Neural cell (in vitro differentiated cells): ENCODE measurements around the gene CDCA3. TPM values are rescaled to one million over a fixed set of nuclear protein-coding genes. Genes with fewer than 3 reads are reported as not detected.

Source experiments
- H2AFZ ChIP-seq: fragments of 200-600, 300-800 bp; sonication (generic), shearing (Covaris generic); 2 replicates; pipeline ENCODE4 v1.6.0; 2014; ENCODE audit warnings: low read depth, mild to moderate bottlenecking, antibody characterized with exemption, low read length, moderate library complexity
- H3F3A ChIP-seq: fragments of 200-600 bp; shearing (Covaris generic); 2 replicates; pipeline ENCODE4 v1.6.1; 2016; ENCODE audit warnings: mild to moderate bottlenecking, moderate library complexity, mixed read lengths, antibody characterized with exemption, low read length; ENCODE audit not compliant: insufficient read depth, poor library complexity, severe bottlenecking
- H3K27ac ChIP-seq: fragments of 200-600, 300-800 bp; sonication (generic), shearing (Covaris generic); 2 replicates; pipeline ENCODE4 v1.5.1; 2014; ENCODE audit warnings: mild to moderate bottlenecking, low read length, moderate library complexity
- H3K27me3 ChIP-seq: fragments of 300-800, 200-600 bp; sonication (generic), shearing (Covaris generic); 2 replicates; pipeline ENCODE4 v1.6.0; 2014; ENCODE audit warnings: mild to moderate bottlenecking, low read depth, low read length, moderate library complexity; ENCODE audit not compliant: insufficient read depth
- H3K36me3 ChIP-seq: fragments of 300-800, 200-600 bp; sonication (generic), shearing (Covaris generic); 2 replicates; pipeline ENCODE4 v1.5.1; 2014; ENCODE audit warnings: mild to moderate bottlenecking, antibody characterized with exemption, low read length, moderate library complexity; ENCODE audit not compliant: insufficient read depth
- H3K4me2 ChIP-seq: fragments of 300-800, 200-600 bp; sonication (generic), shearing (Covaris generic); 2 replicates; pipeline ENCODE4 v1.6.0; 2014; ENCODE audit warnings: mild to moderate bottlenecking, low read length
- H3K4me3 ChIP-seq: fragments of 300-800, 200-600 bp; sonication (generic), shearing (Covaris generic); 2 replicates; pipeline ENCODE4 v1.5.1; 2014; ENCODE audit warnings: mild to moderate bottlenecking, low read length, moderate library complexity
- H3K79me2 ChIP-seq: fragments of 200-600 bp; shearing (Covaris generic); replicated peaks from 2 replicates; pipeline ENCODE4 v1.6.0; 2014; ENCODE audit warnings: mild to moderate bottlenecking, low read length, moderate library complexity; ENCODE audit not compliant: insufficient read depth
- H3K9ac ChIP-seq: fragments of 300-800, 200-600 bp; sonication (generic), shearing (Covaris generic); 2 replicates; pipeline ENCODE4 v1.6.1; 2016; ENCODE audit warnings: mild to moderate bottlenecking, low read length, mixed read lengths
- H3K9me2 ChIP-seq: fragments of 200-600 bp; shearing (Covaris generic); 2 replicates; pipeline ENCODE4 v1.6.1; 2016; ENCODE audit warnings: mild to moderate bottlenecking, low read length, mixed read lengths; ENCODE audit not compliant: insufficient read depth
- H3K9me3 ChIP-seq: fragments of 200-600, 300-800 bp; sonication (generic), shearing (Covaris generic); 2 replicates; pipeline ENCODE4 v1.6.1; 2016; ENCODE audit warnings: mild to moderate bottlenecking, mixed run types, low read length, moderate library complexity, mixed read lengths
- H4K20me1 ChIP-seq: fragments of 200-600 bp; shearing (Covaris generic); 2 replicates; pipeline ENCODE4 v1.6.1; 2016; ENCODE audit warnings: mild to moderate bottlenecking, mixed run types; ENCODE audit not compliant: insufficient read depth
- EP300 ChIP-seq: fragments of 450-650 bp; conservative IDR thresholded peaks from 2 replicates; pipeline ENCODE4 v1.6.1; 2014; ENCODE audit warnings: antibody characterized with exemption, mild to moderate bottlenecking, moderate library complexity; ENCODE audit not compliant: poor library complexity, severe bottlenecking
- EZH2 ChIP-seq: fragments of 200-600, 300-800 bp; shearing (Covaris generic), sonication (generic); IDR thresholded peaks from 2 replicates; pipeline ENCODE4 v1.6.1; 2014; ENCODE audit warnings: antibody characterized with exemption, low read length, borderline replicate concordance, mild to moderate bottlenecking; ENCODE audit not compliant: insufficient read depth, poor library complexity, severe bottlenecking
- MXI1 ChIP-seq: fragments of 450-650 bp; conservative IDR thresholded peaks from 2 replicates; pipeline ENCODE4 v1.6.1; 2014; ENCODE audit warnings: antibody characterized with exemption, mild to moderate bottlenecking; ENCODE audit not compliant: poor library complexity, severe bottlenecking
- POLR2AphosphoS5 ChIP-seq: IDR thresholded peaks from 2 replicates; pipeline ENCODE4 v1.6.1; 2012
- RAD21 ChIP-seq: fragments of 450-650 bp; conservative IDR thresholded peaks from 2 replicates; pipeline ENCODE4 v1.6.1; 2014; ENCODE audit warnings: antibody characterized with exemption, mild to moderate bottlenecking, moderate library complexity
- SMC3 ChIP-seq: fragments of 450-650 bp; conservative IDR thresholded peaks from 2 replicates; pipeline ENCODE4 v1.6.1; 2014; ENCODE audit warnings: antibody characterized with exemption, mild to moderate bottlenecking, moderate library complexity; ENCODE audit not compliant: poor library complexity
- TAF1 ChIP-seq: IDR thresholded peaks from 2 replicates; pipeline ENCODE4 v1.6.1; 2012; ENCODE audit warnings: low read depth
- polyA plus RNA-seq: library from polyadenylated mRNA; depleted of rRNA; stranded (reverse); fragments of >200 nt; gene quantifications from 2 replicates; pipeline ENCODE4 v1.2.3, GENCODE V29; 2014
- TF ChIP-seq, protein P1 (sequence below): IDR thresholded peaks from 2 replicates; pipeline ENCODE4 v1.6.1; 2012; ENCODE audit warnings: borderline replicate concordance
- TF ChIP-seq, protein P2 (sequence below): fragments of 450-650 bp; IDR thresholded peaks from 2 replicates; pipeline ENCODE4 v1.5.1; 2014; ENCODE audit warnings: antibody characterized with exemption, mild to moderate bottlenecking, moderate library complexity; ENCODE audit not compliant: poor library complexity, severe bottlenecking

CDCA3 gene
- polyA plus RNA-seq, 1 donor from 2014 or later: 7.3 TPM

DNA sequence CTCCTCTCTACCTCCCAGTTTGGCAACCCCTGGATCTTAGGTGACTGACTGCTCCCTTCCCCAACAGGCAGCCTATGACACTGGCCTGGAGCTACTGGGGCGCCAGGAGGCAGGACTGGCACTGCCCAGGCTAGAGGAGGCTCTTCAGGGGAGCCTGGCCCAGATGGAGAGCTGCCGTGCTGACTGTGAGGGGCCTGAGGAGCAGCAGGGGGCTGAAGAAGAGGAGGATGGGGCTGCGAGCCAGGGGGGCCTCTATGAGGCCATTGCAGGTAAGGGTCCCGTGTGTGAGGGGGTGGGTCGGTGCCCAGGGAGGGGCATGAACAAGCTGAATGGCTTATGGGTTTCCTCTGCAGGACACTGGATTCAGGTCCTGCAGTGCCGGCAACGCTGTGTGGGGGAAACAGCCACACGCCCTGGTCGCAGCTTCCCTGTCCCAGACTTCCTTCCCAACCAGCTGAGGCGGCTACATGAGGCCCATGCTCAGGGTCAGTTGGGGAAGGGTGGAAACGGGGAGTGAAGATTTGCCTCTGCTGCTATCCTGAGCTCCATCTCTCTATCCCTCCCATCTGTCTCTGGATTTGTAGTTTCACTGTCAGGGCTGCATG is 20.7 kb downstream of the CDCA3 start:
- H3K27ac ChIP-seq: no peak overlapping the region
- no peaks in the 10 kb centered on the region for H3K36me3 ChIP-seq
- no peaks in the 10 kb centered on the region for H3K9me2 ChIP-seq
- no peaks in the 10 kb centered on the region for H3K9me3 ChIP-seq
- H3K4me2 ChIP-seq: no peak overlapping the region
- H3F3A ChIP-seq: peaks cover 5% of the 10 kb centered on the region
- H3K4me3 ChIP-seq: peak overlapping the region; percentile 99
- no peak overlapping the region for H2AFZ ChIP-seq
- H3K79me2 ChIP-seq: peaks cover 17% of the 10 kb centered on the region
- no peak for TF ChIP-seq RAD21
- no peak for TF ChIP-seq MXI1
- TF ChIP-seq TAF1: no peak
- TF ChIP-seq, protein P1, sequence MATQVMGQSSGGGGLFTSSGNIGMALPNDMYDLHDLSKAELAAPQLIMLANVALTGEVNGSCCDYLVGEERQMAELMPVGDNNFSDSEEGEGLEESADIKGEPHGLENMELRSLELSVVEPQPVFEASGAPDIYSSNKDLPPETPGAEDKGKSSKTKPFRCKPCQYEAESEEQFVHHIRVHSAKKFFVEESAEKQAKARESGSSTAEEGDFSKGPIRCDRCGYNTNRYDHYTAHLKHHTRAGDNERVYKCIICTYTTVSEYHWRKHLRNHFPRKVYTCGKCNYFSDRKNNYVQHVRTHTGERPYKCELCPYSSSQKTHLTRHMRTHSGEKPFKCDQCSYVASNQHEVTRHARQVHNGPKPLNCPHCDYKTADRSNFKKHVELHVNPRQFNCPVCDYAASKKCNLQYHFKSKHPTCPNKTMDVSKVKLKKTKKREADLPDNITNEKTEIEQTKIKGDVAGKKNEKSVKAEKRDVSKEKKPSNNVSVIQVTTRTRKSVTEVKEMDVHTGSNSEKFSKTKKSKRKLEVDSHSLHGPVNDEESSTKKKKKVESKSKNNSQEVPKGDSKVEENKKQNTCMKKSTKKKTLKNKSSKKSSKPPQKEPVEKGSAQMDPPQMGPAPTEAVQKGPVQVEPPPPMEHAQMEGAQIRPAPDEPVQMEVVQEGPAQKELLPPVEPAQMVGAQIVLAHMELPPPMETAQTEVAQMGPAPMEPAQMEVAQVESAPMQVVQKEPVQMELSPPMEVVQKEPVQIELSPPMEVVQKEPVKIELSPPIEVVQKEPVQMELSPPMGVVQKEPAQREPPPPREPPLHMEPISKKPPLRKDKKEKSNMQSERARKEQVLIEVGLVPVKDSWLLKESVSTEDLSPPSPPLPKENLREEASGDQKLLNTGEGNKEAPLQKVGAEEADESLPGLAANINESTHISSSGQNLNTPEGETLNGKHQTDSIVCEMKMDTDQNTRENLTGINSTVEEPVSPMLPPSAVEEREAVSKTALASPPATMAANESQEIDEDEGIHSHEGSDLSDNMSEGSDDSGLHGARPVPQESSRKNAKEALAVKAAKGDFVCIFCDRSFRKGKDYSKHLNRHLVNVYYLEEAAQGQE: no peak
- no peak for TF ChIP-seq POLR2AphosphoS5
- no peak for TF ChIP-seq EP300
- TF ChIP-seq EZH2: no peak
- TF ChIP-seq SMC3: no peak
- TF ChIP-seq, protein P2, sequence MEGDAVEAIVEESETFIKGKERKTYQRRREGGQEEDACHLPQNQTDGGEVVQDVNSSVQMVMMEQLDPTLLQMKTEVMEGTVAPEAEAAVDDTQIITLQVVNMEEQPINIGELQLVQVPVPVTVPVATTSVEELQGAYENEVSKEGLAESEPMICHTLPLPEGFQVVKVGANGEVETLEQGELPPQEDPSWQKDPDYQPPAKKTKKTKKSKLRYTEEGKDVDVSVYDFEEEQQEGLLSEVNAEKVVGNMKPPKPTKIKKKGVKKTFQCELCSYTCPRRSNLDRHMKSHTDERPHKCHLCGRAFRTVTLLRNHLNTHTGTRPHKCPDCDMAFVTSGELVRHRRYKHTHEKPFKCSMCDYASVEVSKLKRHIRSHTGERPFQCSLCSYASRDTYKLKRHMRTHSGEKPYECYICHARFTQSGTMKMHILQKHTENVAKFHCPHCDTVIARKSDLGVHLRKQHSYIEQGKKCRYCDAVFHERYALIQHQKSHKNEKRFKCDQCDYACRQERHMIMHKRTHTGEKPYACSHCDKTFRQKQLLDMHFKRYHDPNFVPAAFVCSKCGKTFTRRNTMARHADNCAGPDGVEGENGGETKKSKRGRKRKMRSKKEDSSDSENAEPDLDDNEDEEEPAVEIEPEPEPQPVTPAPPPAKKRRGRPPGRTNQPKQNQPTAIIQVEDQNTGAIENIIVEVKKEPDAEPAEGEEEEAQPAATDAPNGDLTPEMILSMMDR: no peak
- no peaks in the 10 kb centered on the region for H3K27me3 ChIP-seq
- peak overlapping the region; percentile 95 for H3K9ac ChIP-seq
- H4K20me1 ChIP-seq: no peaks in the 10 kb centered on the region

DNA sequence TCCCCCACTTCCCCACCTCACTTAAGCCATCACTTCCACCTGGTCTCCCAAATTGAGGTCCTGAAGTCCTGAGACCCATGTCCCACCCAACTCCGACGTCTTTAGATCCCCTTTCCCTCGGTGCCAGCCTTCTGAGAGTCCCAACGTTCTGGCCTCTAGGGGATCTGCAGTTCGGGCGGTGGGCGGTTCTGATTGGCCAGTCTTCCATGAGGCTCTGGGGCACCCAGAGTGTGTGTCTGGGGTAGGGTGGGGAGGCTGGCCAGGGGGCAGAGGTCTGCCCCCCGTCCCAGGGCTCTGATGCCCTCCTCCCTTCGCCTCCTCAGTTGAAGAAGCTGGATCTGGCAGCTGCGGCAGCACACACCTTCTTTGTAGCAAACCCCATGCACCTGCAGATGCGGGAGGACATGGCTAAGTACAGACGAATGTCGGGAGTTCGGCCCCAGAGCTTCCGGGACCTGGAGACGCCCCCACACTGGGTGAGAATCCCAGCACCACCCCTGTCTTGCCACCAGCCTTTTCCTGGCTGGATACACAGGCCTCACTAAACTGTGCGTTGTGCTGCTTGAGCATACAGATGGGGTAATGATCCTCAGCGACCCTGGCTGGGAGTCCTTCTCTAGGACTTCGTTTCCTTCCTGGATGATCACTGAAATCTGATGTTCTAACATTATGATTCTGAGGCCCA is 21.4 kb downstream of the CDCA3 start:
- Histone ChIP-seq H3K4me2 (peak overlapping the region; percentile 99), H3K27me3 (no peaks in the 10 kb centered on the region), H3K79me2 (peaks cover 17% of the 10 kb centered on the region), H2AFZ (peak overlapping the region; percentile 23), H3K27ac (peak overlapping the region; percentile 94), H3K9me2 (no peaks in the 10 kb centered on the region), H3K36me3 (no peaks in the 10 kb centered on the region), H3K9me3 (no peaks in the 10 kb centered on the region), H3K4me3 (peak overlapping the region; percentile 99), H3F3A (peaks cover 8% of the 10 kb centered on the region), H4K20me1 (no peaks in the 10 kb centered on the region), H3K9ac (peak overlapping the region; percentile 95)
- TF ChIP-seq SMC3: no peak
- TF ChIP-seq TAF1: peak; percentile 6
- TF ChIP-seq, protein P2: peak; percentile 57
- TF ChIP-seq POLR2AphosphoS5: no peak
- no peak for TF ChIP-seq MXI1
- TF ChIP-seq, protein P1: no peak
- TF ChIP-seq EZH2: no peak
- no peak for TF ChIP-seq EP300
- no peak for TF ChIP-seq RAD21
